ENCODE measurements around the gene CEP112. TPM values are rescaled to one million over a fixed set of nuclear protein-coding genes. Genes with fewer than 3 reads are reported as not detected.
A peak's percentile ranks its signal among the peaks of the same experiment; 100 is the strongest.

The CEP112 gene
- total and polyA plus RNA-seq, 4 donors = 5.9 to 32.9 (median 18.8) TPM

DNA sequence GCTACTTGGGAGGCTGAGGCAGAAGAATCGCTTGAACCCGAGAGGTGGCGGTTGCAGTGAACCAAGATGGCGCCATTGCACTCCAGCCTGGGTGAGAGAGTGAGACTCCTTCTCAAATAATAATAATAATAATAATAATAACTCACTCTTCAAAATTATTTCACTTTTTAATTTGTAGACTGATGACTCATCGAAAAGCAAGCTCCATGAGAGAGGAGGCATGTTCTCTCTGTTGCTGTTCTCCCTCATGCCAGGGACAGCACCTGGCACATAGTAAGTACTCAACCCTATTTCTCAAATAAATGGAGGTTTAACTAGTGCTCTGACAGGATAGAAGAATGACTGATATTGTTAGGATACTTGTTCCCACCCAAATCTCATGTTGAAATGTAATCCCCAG, 265.3 kb downstream of the CEP112 start:
- TF ChIP-seq, protein P1, sequence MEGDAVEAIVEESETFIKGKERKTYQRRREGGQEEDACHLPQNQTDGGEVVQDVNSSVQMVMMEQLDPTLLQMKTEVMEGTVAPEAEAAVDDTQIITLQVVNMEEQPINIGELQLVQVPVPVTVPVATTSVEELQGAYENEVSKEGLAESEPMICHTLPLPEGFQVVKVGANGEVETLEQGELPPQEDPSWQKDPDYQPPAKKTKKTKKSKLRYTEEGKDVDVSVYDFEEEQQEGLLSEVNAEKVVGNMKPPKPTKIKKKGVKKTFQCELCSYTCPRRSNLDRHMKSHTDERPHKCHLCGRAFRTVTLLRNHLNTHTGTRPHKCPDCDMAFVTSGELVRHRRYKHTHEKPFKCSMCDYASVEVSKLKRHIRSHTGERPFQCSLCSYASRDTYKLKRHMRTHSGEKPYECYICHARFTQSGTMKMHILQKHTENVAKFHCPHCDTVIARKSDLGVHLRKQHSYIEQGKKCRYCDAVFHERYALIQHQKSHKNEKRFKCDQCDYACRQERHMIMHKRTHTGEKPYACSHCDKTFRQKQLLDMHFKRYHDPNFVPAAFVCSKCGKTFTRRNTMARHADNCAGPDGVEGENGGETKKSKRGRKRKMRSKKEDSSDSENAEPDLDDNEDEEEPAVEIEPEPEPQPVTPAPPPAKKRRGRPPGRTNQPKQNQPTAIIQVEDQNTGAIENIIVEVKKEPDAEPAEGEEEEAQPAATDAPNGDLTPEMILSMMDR (IDR thresholded peaks at IDR 0.05; ENCODE audit: control extremely low read depth, extremely low read depth) = no peak
- Histone ChIP-seq H3K36me3 (ENCODE audit: control insufficient read depth in 4 of 4, insufficient read depth in 4 of 4, low read length in 4 of 4) (peaks cover 0 to 2% (median 0%) of the 10 kb centered on the region in 4 donors), H3K4me1 (ENCODE audit: control insufficient read depth in 5 of 5, insufficient read depth in 5 of 5, low read length in 5 of 5) (peaks cover 0 to 1% (median 0%) of the 10 kb centered on the region in 5 donors), H3K9ac (ENCODE audit: insufficient read depth in 1 of 2, low read length in 2 of 2) (no peak overlapping the region), H3K9me3 (ENCODE audit: control insufficient read depth in 4 of 4, insufficient read depth in 3 of 4, low read length in 3 of 4) (no peaks in the 10 kb centered on the region), H3K4me3 (no peak overlapping the region), H3K27me3 (ENCODE audit: control insufficient read depth in 3 of 3, insufficient read depth in 3 of 3, low read length in 2 of 3) (no peaks in the 10 kb centered on the region), H3K27ac (ENCODE audit: low read depth in 1 of 2, low read length in 1 of 2) (no peak overlapping the region)
- 98 to 99% methylated on average over 5 of the region's 5 CpGs for WGBS, 2 donors
- ATAC-seq (ENCODE audit: insufficient read depth, low FRiP score) (no peak), DNase-seq (no peak)

DNA sequence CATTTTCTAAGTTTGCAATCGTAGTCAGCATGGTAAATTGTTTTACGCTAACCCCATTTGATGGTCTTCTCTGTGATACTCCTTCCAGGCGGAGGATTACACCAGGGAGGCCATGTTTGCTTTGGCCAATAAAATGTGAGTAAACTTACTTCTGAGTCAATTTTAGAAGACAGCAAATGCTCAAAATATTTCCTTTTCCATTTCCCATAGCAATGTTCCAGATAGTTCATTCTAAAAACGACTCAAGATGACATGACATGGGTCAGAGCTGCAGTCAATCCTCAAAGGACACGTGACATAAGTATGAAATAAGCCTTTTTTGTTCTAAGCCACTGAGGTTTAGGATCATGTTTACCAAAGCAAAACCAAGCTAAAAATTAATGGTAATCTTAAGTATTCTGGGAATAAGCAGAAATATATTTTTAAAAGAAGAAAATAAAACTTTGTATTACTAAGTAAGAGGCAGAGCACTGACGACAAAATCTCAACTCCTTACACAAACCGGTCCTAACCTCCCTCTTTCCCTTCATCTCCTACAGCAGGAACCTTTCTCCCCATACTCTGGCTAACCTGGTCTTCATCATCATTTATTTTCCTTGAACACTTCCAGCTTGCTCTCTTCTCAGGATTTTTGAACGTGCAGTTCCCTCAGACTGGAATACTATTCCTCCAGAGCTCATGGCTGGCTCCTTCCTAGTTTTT, 266.2 kb downstream of the CEP112 start:
- 92% methylated on average over 8 of the region's 8 CpGs for WGBS, 2 donors
- H3K27ac ChIP-seq (ENCODE audit: low read depth in 1 of 2, low read length in 1 of 2) = peak overlapping the region in 1 of 2 donors; percentile 60
- no peaks in the 10 kb centered on the region for H3K9me3 ChIP-seq (ENCODE audit: control insufficient read depth in 4 of 4, insufficient read depth in 3 of 4, low read length in 3 of 4)
- no peak overlapping the region for H3K4me3 ChIP-seq
- TF ChIP-seq, protein P1 (IDR thresholded peaks at IDR 0.05; ENCODE audit: control extremely low read depth, extremely low read depth) = no peak
- no peak overlapping the region for H3K9ac ChIP-seq (ENCODE audit: insufficient read depth in 1 of 2, low read length in 2 of 2)
- H3K27me3 ChIP-seq (ENCODE audit: control insufficient read depth in 3 of 3, insufficient read depth in 3 of 3, low read length in 2 of 3) = no peaks in the 10 kb centered on the region
- peaks cover 0 to 2% (median 0%) of the 10 kb centered on the region in 4 donors for H3K36me3 ChIP-seq (ENCODE audit: control insufficient read depth in 4 of 4, insufficient read depth in 4 of 4, low read length in 4 of 4)
- no peaks in the 10 kb centered on the region for H3K4me1 ChIP-seq (ENCODE audit: control insufficient read depth in 5 of 5, insufficient read depth in 5 of 5, low read length in 5 of 5)
- ATAC-seq (ENCODE audit: insufficient read depth, low FRiP score) (no peak), DNase-seq (no peak)

DNA sequence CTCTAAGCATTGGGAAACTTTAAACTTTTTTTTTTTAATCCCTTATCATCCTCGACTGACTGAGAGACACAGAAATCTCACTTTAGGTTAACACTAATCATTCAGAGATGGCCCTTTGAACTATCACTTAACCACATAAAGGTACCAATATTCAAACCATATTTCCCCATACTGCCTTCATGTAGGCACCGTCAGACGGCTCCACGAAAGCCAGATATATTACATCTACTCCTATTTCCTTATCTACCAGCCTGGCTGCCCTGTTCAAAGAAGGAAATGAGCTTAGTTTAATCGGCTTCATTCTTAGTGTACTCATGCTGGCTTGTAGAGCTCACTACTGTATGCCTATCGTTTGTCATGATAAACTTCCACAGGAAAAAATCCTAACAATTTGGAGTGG, 270.9 kb downstream of the CEP112 start:
- DNase-seq (peak in 2 of 3 donors; percentile 6 to 25), ATAC-seq (ENCODE audit: insufficient read depth, low FRiP score) (no peak)
- WGBS, 2 donors = 48 to 55% methylated on average over 6 of the region's 6 CpGs
- no peak overlapping the region for H3K9ac ChIP-seq (ENCODE audit: insufficient read depth in 1 of 2, low read length in 2 of 2)
- no peak overlapping the region for H3K27ac ChIP-seq (ENCODE audit: low read depth in 1 of 2, low read length in 1 of 2)
- H3K27me3 ChIP-seq (ENCODE audit: control insufficient read depth in 3 of 3, insufficient read depth in 3 of 3, low read length in 2 of 3) = no peaks in the 10 kb centered on the region
- no peak overlapping the region for H3K4me3 ChIP-seq
- TF ChIP-seq, protein P1 (IDR thresholded peaks at IDR 0.05; ENCODE audit: control extremely low read depth, extremely low read depth) = no peak
- peaks cover 0 to 12% (median 2%) of the 10 kb centered on the region in 5 donors for H3K4me1 ChIP-seq (ENCODE audit: control insufficient read depth in 5 of 5, insufficient read depth in 5 of 5, low read length in 5 of 5)
- peaks cover 0 to 2% (median 0%) of the 10 kb centered on the region in 4 donors for H3K36me3 ChIP-seq (ENCODE audit: control insufficient read depth in 4 of 4, insufficient read depth in 4 of 4, low read length in 4 of 4)
- H3K9me3 ChIP-seq (ENCODE audit: control insufficient read depth in 4 of 4, insufficient read depth in 3 of 4, low read length in 3 of 4) = no peaks in the 10 kb centered on the region

Measured in lung (tissue), 12 donors.